Measurements from ENCODE around the gene IRF8.

IRF8 gene

DNA sequence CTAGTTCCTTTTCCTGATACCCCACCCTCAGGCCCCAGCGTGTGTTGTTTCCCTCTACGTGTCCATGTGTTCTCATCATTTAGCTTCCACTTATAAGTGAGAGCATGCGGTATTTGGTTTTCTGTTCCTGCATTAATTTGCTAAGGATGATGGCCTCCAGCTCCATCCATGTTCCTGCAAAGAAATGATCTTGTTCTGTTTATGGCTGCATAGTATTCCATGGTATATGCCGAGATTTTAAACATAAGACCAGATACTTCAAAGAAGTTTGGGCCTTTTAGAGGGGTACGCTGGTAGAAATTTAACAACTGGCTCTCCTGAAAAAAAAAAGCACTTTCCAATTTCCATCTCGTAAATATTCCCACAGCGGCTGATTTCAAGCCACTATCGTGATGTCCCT, 59.8 kb downstream of the IRF8 start:
- no peak for DNase-seq (ENCODE audit: low read depth)
- H3K4me3 ChIP-seq (ENCODE audit: low read length): no peak overlapping the region
- TF ChIP-seq, protein P1, sequence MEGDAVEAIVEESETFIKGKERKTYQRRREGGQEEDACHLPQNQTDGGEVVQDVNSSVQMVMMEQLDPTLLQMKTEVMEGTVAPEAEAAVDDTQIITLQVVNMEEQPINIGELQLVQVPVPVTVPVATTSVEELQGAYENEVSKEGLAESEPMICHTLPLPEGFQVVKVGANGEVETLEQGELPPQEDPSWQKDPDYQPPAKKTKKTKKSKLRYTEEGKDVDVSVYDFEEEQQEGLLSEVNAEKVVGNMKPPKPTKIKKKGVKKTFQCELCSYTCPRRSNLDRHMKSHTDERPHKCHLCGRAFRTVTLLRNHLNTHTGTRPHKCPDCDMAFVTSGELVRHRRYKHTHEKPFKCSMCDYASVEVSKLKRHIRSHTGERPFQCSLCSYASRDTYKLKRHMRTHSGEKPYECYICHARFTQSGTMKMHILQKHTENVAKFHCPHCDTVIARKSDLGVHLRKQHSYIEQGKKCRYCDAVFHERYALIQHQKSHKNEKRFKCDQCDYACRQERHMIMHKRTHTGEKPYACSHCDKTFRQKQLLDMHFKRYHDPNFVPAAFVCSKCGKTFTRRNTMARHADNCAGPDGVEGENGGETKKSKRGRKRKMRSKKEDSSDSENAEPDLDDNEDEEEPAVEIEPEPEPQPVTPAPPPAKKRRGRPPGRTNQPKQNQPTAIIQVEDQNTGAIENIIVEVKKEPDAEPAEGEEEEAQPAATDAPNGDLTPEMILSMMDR (IDR thresholded peaks at IDR 0.05; ENCODE audit: insufficient read depth, low read depth, low read length, missing control alignments): no peak

DNA sequence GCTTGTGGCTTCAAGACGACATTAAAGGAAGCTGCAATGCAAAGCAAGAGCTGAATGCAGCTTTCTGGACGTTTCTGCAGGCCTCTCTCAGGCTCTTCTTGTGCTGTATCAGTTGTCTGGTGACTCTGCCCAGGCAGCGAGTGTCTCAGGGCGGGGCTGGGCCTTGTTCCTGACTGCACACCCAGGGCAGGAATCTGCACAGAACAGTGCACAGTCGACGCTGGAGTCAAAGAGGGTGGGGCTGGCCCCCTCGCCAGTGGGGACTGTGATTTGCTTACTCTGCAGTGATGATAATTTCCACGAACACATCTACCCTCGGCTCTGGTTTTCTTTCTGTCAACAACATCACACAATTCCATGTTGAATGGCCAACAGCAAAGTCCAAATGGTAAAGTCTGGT, 60.7 kb downstream of the IRF8 start:
- TF ChIP-seq, protein P1 (IDR thresholded peaks at IDR 0.05; ENCODE audit: insufficient read depth, low read depth, low read length, missing control alignments): no peak
- no peak for DNase-seq (ENCODE audit: low read depth)
- H3K4me3 ChIP-seq (ENCODE audit: low read length): no peak overlapping the region

DNA sequence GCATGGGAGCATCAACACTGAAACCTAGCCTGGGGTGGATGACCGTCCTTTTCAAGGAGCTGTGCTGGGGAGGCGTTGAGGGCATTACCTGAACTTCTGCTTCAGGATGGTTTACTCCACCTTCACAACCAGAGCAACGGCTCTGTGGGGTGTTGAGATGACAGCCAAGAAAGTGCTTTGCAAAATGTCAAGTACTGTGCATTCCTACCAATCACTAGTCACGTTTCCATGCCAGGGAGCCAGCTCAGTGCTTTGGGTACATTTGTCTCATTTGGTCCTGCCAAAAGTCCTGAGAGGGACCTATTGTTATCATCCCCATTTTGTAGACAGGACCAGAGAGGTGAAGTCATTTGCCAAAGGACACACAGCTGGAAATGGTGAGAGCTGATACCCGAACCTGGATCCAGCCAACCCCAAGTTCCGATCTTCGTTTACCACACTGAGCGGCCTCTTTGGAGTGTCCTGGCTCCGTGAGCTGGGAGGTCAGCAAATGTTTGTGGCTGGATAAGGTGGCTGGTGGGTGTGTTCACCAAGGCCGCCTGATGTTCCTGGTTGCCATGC, 61.6 kb downstream of the IRF8 start:
- DNase-seq (ENCODE audit: low read depth): no peak
- H3K4me3 ChIP-seq (ENCODE audit: low read length): no peak overlapping the region

DNA sequence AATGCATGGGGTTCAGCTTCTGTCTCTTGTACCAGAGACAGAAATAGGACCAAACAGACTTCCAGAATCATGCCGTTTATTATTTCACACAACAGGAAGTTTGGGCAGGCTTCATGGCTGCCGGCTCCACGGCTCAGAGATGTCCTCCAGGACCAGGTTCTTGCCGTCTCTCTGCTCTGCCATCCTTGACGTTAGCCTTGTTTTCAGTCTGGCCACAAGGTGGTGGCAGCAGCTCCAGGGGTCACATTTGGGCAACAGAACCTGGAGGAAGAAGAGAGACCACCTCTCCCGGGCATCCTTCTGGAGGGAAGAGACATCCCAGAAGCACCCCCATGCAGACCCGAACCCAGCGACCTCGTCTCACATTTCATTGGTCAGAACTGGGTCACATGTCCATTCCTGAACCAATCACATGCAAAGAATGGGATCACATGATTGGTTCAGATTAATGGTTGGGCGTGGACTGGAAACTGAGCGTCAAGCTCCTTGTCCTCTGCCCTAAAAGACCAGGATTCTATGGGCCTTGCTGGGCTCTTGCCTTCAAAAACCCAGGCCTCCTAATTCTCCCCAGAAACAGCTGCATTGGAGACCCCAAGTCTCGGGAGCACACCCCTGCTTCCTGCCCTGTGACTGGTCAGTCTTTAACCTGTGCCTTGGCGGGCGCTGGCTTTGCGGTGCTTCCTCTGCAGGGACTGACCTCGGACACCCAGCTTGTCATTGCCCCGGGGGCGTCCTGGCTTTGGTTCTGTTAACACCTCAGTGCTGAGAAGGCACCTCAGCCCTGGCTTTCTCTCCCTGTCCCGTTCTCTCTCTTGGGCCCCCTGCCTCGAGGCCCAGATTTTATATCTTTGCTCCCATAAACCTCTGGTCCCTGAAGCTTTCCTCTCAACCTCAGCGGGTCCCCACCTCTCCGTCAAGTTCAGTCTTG, 63.3 kb downstream of the IRF8 start:
- DNase-seq (ENCODE audit: low read depth): no peak
- TF ChIP-seq, protein P1 (IDR thresholded peaks at IDR 0.05; ENCODE audit: insufficient read depth, low read depth, low read length, missing control alignments): no peak

More for the DNA sequence above, 61.6 kb downstream of the IRF8 start:
- TF ChIP-seq, protein P1 (IDR thresholded peaks at IDR 0.05; ENCODE audit: insufficient read depth, low read depth, low read length, missing control alignments): no peak

DNA sequence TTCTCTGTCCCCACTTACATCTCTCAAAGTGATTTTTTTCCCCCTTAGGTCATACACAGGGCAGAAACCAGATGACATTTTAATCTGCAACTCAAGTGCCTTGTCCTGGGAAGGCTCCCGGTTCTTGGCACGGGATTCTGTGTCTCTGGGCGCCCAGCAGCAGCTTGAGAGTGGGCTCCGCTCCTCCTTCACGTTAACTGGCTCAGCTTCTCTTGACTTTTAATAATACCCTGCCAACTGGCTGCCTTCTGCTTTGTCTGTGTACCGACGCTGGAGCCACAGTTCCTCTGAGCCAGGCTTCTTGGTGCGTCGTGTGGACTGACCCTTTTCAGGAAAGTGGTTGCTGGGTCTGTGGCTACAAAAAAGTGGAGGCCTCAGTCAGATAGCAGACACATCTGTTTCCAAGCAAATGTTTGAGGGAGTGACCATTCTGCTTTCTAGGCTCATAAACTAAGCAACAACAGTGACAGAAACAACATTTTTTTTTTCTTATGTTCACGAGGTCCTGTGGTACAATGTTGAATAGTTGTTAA, 64.9 kb downstream of the IRF8 start:
- DNase-seq (ENCODE audit: low read depth): no peak
- TF ChIP-seq, protein P1 (IDR thresholded peaks at IDR 0.05; ENCODE audit: insufficient read depth, low read depth, low read length, missing control alignments): no peak
- H3K4me3 ChIP-seq (ENCODE audit: low read length): no peak overlapping the region

More for the DNA sequence above, 63.3 kb downstream of the IRF8 start:
- no peak overlapping the region for H3K4me3 ChIP-seq (ENCODE audit: low read length)

DNA sequence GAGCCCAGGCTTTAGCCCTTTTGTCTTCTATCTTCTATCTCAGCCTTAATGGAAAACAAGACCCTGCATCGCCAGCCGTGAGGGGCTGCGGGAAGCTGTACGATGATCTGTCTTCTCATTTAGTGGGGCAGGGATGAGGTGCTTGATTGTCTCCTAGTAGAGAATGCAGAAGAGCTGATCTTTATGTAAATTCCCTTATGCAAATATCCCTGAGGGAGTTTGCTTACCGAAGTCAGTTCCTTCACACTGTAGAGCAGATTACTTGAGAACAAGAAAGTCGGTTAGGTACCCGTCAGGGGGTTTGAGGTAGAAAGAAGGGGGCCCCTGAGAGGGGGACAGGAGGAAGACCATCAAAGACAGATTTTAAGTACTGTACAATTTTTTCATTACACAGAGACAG, 66.2 kb downstream of the IRF8 start:
- TF ChIP-seq, protein P1 (IDR thresholded peaks at IDR 0.05; ENCODE audit: insufficient read depth, low read depth, low read length, missing control alignments): no peak
- DNase-seq (ENCODE audit: low read depth): no peak

More for the DNA sequence above, 66.2 kb downstream of the IRF8 start:
- no peak overlapping the region for H3K4me3 ChIP-seq (ENCODE audit: low read length)
